ENCODE measurements around the gene SUGCT. TPM values are rescaled to one million over a fixed set of nuclear protein-coding genes. Genes with fewer than 3 reads are reported as not detected.
A peak's percentile ranks its signal among the peaks of the same experiment; 100 is the strongest.
"Not testable (repeated sequence)": the region's sequence is repeated elsewhere in the genome, so short reads cannot be mapped to it uniquely, and the experiment has no call there.

Gene SUGCT
- polyA plus RNA-seq, 6 donors from 2014 or later = 4.1 to 11.4 (median 9.0) TPM

- Mint-ChIP-seq H3K27me3 (peaks cover 15 to 34% (median 31%) of the 10 kb centered on the region in 3 donors), H3K36me3 (peaks cover 0 to 16% of the 10 kb centered on the region in 2 donors), H3K9me3 (peaks cover 0 to 5% (median 2%) of the 10 kb centered on the region in 7 donors), H3K4me3 (no peak overlapping the region), H3K4me1 (no peaks in the 10 kb centered on the region), H3K27ac (no peak overlapping the region)
- DNase-seq (no peak), ATAC-seq (ENCODE audit: low read depth in 2 of 2) (no peak)
Observed at GRCh38 chr7:40148671-40149070, 13.9 kb downstream of the SUGCT start.

GRCh38 chr7:40151504-40151903 lies 16.7 kb downstream of the SUGCT start:
- H3K27me3 Mint-ChIP-seq = peaks cover 12 to 26% (median 24%) of the 10 kb centered on the region in 3 donors
- DNase-seq (no peak), ATAC-seq (ENCODE audit: low read depth in 2 of 2) (no peak)
- no peak overlapping the region for H3K27ac Mint-ChIP-seq
- no peaks in the 10 kb centered on the region for H3K4me1 Mint-ChIP-seq
- peaks cover 0 to 15% of the 10 kb centered on the region in 2 donors for H3K36me3 Mint-ChIP-seq
- H3K4me3 Mint-ChIP-seq = no peak overlapping the region
- peaks cover 0 to 5% (median 2%) of the 10 kb centered on the region in 7 donors for H3K9me3 Mint-ChIP-seq

DNA sequence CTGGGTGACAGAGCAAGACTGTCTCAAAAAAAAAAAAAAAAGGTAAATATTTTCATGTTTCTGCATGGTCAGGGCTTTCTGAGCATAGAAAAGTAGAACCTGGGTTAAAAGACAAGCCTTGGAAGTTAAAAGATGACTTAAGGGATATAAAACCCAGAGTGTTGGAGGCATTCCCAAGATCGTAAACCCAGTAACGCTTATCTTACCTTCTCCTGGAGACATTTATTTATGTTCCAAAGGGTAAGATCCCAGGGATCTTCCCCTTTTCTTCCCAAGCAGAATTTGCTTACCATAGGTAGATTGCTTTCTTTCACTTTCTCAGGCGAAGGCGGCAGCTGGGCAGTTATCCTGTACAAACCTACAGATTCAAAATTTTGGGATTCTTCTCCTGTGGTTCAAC lies 22.2 kb downstream of the SUGCT start:
- no peaks in the 10 kb centered on the region for H3K9me3 Mint-ChIP-seq
- H3K27ac Mint-ChIP-seq = no peak overlapping the region
- no peaks in the 10 kb centered on the region for H3K36me3 Mint-ChIP-seq
- peaks cover 0 to 9% (median 3%) of the 10 kb centered on the region in 3 donors for H3K27me3 Mint-ChIP-seq
- ATAC-seq (ENCODE audit: low read depth in 2 of 2) (no peak), DNase-seq (no peak)
- no peaks in the 10 kb centered on the region for H3K4me1 Mint-ChIP-seq
- H3K4me3 Mint-ChIP-seq = no peak overlapping the region

DNA sequence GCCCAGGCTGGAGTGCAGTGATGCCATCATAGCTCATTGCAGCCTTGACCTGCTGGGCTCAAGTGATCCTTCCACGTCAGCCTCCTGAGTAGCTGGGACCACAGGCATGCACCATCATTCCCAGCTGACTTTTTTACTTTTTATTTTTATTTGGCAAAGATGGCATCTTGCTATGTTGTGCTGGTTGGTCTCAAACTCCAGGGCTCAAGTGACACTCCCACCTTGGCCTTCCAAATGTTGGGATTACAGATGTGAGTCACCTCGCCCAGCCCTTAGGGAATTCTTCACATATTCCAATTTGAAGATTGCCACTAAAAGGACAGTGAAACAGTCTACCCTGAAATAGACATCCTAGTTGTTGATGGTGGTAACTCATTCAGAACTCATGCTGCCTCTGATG lies 27.7 kb downstream of the SUGCT start:
- peaks cover 3 to 7% (median 4%) of the 10 kb centered on the region in 3 donors for H3K27me3 Mint-ChIP-seq
- DNase-seq = no peak
- H3K4me1 Mint-ChIP-seq = no peaks in the 10 kb centered on the region
- no peak overlapping the region for H3K27ac Mint-ChIP-seq
- no peak for ATAC-seq (ENCODE audit: low read depth in 2 of 2)
- H3K36me3 Mint-ChIP-seq = no peaks in the 10 kb centered on the region
- H3K4me3 Mint-ChIP-seq = no peak overlapping the region
- H3K9me3 Mint-ChIP-seq = no peaks in the 10 kb centered on the region

- H3K9me3 Mint-ChIP-seq = no peaks in the 10 kb centered on the region
- no peaks in the 10 kb centered on the region for H3K4me1 Mint-ChIP-seq
- H3K36me3 Mint-ChIP-seq = no peaks in the 10 kb centered on the region
- peaks cover 9 to 27% (median 10%) of the 10 kb centered on the region in 3 donors for H3K27me3 Mint-ChIP-seq
- H3K4me3 Mint-ChIP-seq = no peak overlapping the region
- ATAC-seq (ENCODE audit: low read depth in 2 of 2) = no peak
- H3K27ac Mint-ChIP-seq = no peak overlapping the region
- no peak for DNase-seq
Observed at GRCh38 chr7:40165216-40165615, 30.4 kb downstream of the SUGCT start.

GRCh38 chr7:40167291-40167690 lies 32.5 kb downstream of the SUGCT start:
- H3K27me3 Mint-ChIP-seq = peaks cover 6 to 32% (median 18%) of the 10 kb centered on the region in 3 donors
- no peaks in the 10 kb centered on the region for H3K36me3 Mint-ChIP-seq
- H3K9me3 Mint-ChIP-seq = no peaks in the 10 kb centered on the region
- no peak for ATAC-seq (ENCODE audit: low read depth in 2 of 2)
- peak overlapping the region in 1 of 6 donors; percentile 1 for H3K27ac Mint-ChIP-seq
- no peaks in the 10 kb centered on the region for H3K4me1 Mint-ChIP-seq
- DNase-seq = no peak
- H3K4me3 Mint-ChIP-seq = no peak overlapping the region

GRCh38 chr7:40168266-40168665 lies 33.5 kb downstream of the SUGCT start:
- H3K4me3 Mint-ChIP-seq; H3K36me3 Mint-ChIP-seq; H3K4me1 Mint-ChIP-seq; DNase-seq; H3K9me3 Mint-ChIP-seq; ATAC-seq (ENCODE audit: low read depth in 2 of 2): not testable (repeated sequence)
- Mint-ChIP-seq H3K27ac (peak overlapping the region in 1 of 6 donors; percentile 79), H3K27me3 (peaks cover 6 to 36% (median 14%) of the 10 kb centered on the region in 3 donors)

DNA sequence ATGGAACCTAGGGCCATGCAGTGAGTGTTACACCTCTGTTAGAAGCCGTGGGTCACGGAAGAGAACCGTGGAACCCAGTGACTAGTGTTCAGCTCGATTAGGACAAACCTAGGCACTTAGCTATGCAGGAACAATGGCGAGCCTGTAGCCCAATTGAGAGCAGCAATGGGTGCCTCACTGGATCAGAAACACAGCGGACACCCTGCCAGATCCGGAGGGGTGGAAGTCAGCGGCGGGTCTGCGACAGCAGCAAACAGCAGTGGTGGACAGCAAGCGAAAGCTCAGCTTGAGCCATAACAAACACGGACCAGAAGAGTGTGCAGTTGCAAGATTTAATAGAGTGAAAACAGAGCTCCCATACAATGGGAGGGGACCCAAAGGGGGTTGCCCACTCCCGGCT lies 38.3 kb downstream of the SUGCT start:
- H3K4me1 Mint-ChIP-seq; H3K4me3 Mint-ChIP-seq; H3K9me3 Mint-ChIP-seq; H3K27ac Mint-ChIP-seq; ATAC-seq (ENCODE audit: low read depth in 2 of 2); DNase-seq; H3K36me3 Mint-ChIP-seq: not testable (repeated sequence)
- peaks cover 6 to 23% (median 14%) of the 10 kb centered on the region in 3 donors for H3K27me3 Mint-ChIP-seq

GRCh38 chr7:40175256-40175655 lies 40.5 kb downstream of the SUGCT start:
- H3K36me3 Mint-ChIP-seq; H3K27me3 Mint-ChIP-seq; DNase-seq; H3K9me3 Mint-ChIP-seq; ATAC-seq (ENCODE audit: low read depth in 2 of 2); H3K4me3 Mint-ChIP-seq; H3K4me1 Mint-ChIP-seq: not testable (repeated sequence)
- H3K27ac Mint-ChIP-seq = peak overlapping the region in 1 of 6 donors; percentile 59

- Mint-ChIP-seq H3K27ac (no peak overlapping the region), H3K4me3 (no peak overlapping the region), H3K36me3 (no peaks in the 10 kb centered on the region), H3K4me1 (no peaks in the 10 kb centered on the region), H3K9me3 (no peaks in the 10 kb centered on the region), H3K27me3 (peaks cover 0 to 9% (median 8%) of the 10 kb centered on the region in 3 donors)
- DNase-seq (no peak), ATAC-seq (ENCODE audit: low read depth in 2 of 2) (no peak)
Observed at GRCh38 chr7:40175725-40176510, 41.1 kb downstream of the SUGCT start.

DNA sequence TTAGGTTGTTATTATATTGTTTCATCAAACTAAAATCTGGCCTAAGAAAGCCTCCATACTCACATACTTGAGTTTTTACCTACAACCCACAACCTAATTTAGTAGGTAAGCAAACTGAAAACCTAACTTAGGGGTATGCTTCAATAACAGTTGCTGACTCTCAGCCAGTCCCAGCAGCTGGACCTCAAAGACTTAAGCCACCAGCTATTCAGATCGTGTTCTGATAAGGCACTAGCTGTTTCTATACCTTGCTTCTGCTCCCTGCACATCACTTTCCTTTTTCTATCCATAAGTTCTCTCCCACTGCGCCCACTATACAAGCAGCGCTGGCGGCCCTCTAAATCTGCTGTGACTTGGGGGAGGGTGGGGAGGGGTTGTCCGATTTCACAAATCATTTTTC lies 42.3 kb downstream of the SUGCT start:
- Mint-ChIP-seq H3K4me3 (no peak overlapping the region), H3K9me3 (no peaks in the 10 kb centered on the region), H3K36me3 (no peaks in the 10 kb centered on the region), H3K27ac (no peak overlapping the region), H3K27me3 (peaks cover 0 to 6% (median 2%) of the 10 kb centered on the region in 3 donors), H3K4me1 (no peaks in the 10 kb centered on the region)
- ATAC-seq (ENCODE audit: low read depth in 2 of 2) (no peak), DNase-seq (no peak)

DNA sequence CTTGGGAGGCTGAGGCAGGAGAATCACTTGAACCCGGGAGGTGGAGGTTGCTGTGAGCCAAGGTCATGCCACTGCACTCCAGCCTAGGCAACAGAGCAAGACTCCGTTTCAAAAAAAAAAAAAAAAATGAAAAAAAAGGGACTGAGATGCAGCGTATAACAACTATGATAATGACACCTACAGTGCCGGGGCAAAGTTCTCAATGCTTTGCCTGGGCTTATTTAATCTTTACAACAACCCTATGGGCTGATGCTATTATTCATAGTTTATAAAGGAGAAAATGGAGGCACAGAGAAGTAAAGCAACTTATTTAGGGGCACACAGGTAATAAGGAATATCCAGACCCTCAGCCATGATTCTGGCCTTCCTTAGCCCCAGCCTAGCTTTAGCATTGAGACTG lies 47.6 kb downstream of the SUGCT start:
- DNase-seq = no peak
- H3K27me3 Mint-ChIP-seq = no peaks in the 10 kb centered on the region
- peaks cover 0 to 2% (median 0%) of the 10 kb centered on the region in 7 donors for H3K9me3 Mint-ChIP-seq
- H3K36me3 Mint-ChIP-seq = no peaks in the 10 kb centered on the region
- no peak for ATAC-seq (ENCODE audit: low read depth in 2 of 2)
- H3K27ac Mint-ChIP-seq = peak overlapping the region in 1 of 6 donors; percentile 48
- H3K4me3 Mint-ChIP-seq = no peak overlapping the region
- H3K4me1 Mint-ChIP-seq = no peaks in the 10 kb centered on the region

DNA sequence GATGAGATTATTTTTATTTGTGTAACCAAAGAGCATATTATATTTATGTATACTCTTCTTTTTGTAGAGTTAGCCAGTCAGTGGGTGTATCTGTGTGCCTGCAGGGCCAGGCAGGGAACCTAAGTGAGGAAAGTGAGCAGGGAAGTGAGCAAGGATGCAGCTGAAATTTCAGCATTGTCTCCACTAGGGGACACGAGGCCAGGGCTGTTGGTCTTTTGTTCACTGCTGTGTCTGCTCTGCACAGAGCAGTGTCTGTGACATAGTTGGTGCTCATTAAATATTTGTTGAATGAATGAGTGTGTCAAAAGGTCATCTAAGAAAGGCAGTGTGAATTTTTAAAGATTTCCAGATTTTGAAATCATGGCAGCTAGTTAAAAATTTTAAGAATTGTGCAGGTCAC lies 51.8 kb downstream of the SUGCT start:
- H3K27me3 Mint-ChIP-seq = no peaks in the 10 kb centered on the region
- H3K27ac Mint-ChIP-seq = no peak overlapping the region
- H3K9me3 Mint-ChIP-seq = peaks cover 0 to 2% (median 0%) of the 10 kb centered on the region in 7 donors
- DNase-seq (no peak), ATAC-seq (ENCODE audit: low read depth in 2 of 2) (no peak)
- no peaks in the 10 kb centered on the region for H3K36me3 Mint-ChIP-seq
- no peak overlapping the region for H3K4me3 Mint-ChIP-seq
- H3K4me1 Mint-ChIP-seq = no peaks in the 10 kb centered on the region

- H3K27ac Mint-ChIP-seq = no peak overlapping the region
- DNase-seq = no peak
- H3K4me1 Mint-ChIP-seq = no peaks in the 10 kb centered on the region
- H3K27me3 Mint-ChIP-seq = peaks cover 0 to 6% (median 0%) of the 10 kb centered on the region in 3 donors
- no peaks in the 10 kb centered on the region for H3K36me3 Mint-ChIP-seq
- H3K9me3 Mint-ChIP-seq = no peaks in the 10 kb centered on the region
- no peak overlapping the region for H3K4me3 Mint-ChIP-seq
- no peak for ATAC-seq (ENCODE audit: low read depth in 2 of 2)
Observed at GRCh38 chr7:40192036-40192435, 57.2 kb downstream of the SUGCT start.
